WTC11 (cell line): Measurements from ENCODE around the gene PPDPF.

Experiments used
- CTCF ChIP-seq: fragments of 200-600 bp; IDR thresholded peaks from 2 replicates; pipeline ENCODE4 v1.8.0; 2022; ENCODE audit warnings: antibody characterized with exemption
- GABPB1 ChIP-seq: sonication (generic); formaldehyde crosslinking; IDR thresholded peaks from 2 replicates; pipeline ENCODE4 v1.8.1; 2023; ENCODE audit warnings: mild to moderate bottlenecking, missing genetic modification reagents
- SMAD4 ChIP-seq: sonication (generic); formaldehyde crosslinking; IDR thresholded peaks from 2 replicates; pipeline ENCODE4 v1.8.0; 2022; ENCODE audit warnings: mild to moderate bottlenecking, missing genetic modification reagents
- TEAD4 ChIP-seq: sonication (generic); formaldehyde crosslinking; IDR thresholded peaks from 2 replicates; pipeline ENCODE4 v1.8.0; 2022; ENCODE audit warnings: mild to moderate bottlenecking, missing genetic modification reagents
- ZNF138 ChIP-seq: sonication (generic); formaldehyde crosslinking; conservative IDR thresholded peaks from 2 replicates; pipeline ENCODE4 v1.8.1; 2022; ENCODE audit warnings: mild to moderate bottlenecking, moderate library complexity, missing genetic modification reagents
- ZNF423 ChIP-seq: fragments of 250-450 bp; sonication (Bioruptor Pico); IDR thresholded peaks from 2 replicates; pipeline ENCODE4 v2.1.2; 2022; ENCODE audit warnings: mild to moderate bottlenecking, moderate library complexity
- TF ChIP-seq, protein P1 (sequence below): sonication (generic); formaldehyde crosslinking; IDR thresholded peaks from 2 replicates; pipeline ENCODE4 v1.8.0; 2022; ENCODE audit warnings: mild to moderate bottlenecking, missing genetic modification reagents
- TF ChIP-seq, protein P2 (sequence below): sonication (generic); formaldehyde crosslinking; IDR thresholded peaks from 2 replicates; pipeline ENCODE4 v1.8.1; 2023; ENCODE audit warnings: mild to moderate bottlenecking, missing genetic modification reagents, borderline replicate concordance
- TF ChIP-seq, protein P3 (sequence below): sonication (generic); formaldehyde crosslinking; IDR thresholded peaks from 2 replicates; pipeline ENCODE4 v1.8.1; 2023; ENCODE audit warnings: mild to moderate bottlenecking, missing genetic modification reagents, moderate library complexity

DNA sequence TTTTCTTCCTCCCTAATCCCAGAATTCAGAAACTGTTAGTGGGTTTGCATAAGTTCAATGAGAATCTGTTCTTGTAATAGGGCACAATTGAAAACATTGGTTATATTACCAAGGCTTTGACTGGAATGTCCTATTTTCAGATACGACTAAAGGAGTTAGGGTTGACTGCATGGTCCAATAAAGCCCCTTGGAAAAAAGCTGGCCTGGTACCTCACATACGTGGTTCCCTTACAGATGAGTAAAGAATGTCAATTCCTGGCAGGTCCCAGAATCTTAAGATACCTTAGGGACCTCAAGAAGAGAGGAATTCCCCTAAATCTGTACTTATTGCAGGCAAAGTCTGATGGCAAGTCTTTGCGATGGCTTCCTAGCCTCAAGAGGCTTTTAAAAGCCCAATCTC lies 4.6 kb downstream of the PPDPF start:
- TF ChIP-seq, protein P1, sequence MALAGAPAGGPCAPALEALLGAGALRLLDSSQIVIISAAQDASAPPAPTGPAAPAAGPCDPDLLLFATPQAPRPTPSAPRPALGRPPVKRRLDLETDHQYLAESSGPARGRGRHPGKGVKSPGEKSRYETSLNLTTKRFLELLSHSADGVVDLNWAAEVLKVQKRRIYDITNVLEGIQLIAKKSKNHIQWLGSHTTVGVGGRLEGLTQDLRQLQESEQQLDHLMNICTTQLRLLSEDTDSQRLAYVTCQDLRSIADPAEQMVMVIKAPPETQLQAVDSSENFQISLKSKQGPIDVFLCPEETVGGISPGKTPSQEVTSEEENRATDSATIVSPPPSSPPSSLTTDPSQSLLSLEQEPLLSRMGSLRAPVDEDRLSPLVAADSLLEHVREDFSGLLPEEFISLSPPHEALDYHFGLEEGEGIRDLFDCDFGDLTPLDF (CRISPR knock-in tag), result no peak
- TF ChIP-seq CTCF (no peak), TEAD4 (no peak), ZNF138 (no peak), ZNF423 (CRISPR knock-in tag) (no peak), GABPB1 (CRISPR knock-in tag) (no peak), SMAD4 (CRISPR knock-in tag) (no peak)
- TF ChIP-seq, protein P2, sequence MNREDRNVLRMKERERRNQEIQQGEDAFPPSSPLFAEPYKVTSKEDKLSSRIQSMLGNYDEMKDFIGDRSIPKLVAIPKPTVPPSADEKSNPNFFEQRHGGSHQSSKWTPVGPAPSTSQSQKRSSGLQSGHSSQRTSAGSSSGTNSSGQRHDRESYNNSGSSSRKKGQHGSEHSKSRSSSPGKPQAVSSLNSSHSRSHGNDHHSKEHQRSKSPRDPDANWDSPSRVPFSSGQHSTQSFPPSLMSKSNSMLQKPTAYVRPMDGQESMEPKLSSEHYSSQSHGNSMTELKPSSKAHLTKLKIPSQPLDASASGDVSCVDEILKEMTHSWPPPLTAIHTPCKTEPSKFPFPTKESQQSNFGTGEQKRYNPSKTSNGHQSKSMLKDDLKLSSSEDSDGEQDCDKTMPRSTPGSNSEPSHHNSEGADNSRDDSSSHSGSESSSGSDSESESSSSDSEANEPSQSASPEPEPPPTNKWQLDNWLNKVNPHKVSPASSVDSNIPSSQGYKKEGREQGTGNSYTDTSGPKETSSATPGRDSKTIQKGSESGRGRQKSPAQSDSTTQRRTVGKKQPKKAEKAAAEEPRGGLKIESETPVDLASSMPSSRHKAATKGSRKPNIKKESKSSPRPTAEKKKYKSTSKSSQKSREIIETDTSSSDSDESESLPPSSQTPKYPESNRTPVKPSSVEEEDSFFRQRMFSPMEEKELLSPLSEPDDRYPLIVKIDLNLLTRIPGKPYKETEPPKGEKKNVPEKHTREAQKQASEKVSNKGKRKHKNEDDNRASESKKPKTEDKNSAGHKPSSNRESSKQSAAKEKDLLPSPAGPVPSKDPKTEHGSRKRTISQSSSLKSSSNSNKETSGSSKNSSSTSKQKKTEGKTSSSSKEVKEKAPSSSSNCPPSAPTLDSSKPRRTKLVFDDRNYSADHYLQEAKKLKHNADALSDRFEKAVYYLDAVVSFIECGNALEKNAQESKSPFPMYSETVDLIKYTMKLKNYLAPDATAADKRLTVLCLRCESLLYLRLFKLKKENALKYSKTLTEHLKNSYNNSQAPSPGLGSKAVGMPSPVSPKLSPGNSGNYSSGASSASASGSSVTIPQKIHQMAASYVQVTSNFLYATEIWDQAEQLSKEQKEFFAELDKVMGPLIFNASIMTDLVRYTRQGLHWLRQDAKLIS (CRISPR knock-in tag), result no peak
- TF ChIP-seq, protein P3, sequence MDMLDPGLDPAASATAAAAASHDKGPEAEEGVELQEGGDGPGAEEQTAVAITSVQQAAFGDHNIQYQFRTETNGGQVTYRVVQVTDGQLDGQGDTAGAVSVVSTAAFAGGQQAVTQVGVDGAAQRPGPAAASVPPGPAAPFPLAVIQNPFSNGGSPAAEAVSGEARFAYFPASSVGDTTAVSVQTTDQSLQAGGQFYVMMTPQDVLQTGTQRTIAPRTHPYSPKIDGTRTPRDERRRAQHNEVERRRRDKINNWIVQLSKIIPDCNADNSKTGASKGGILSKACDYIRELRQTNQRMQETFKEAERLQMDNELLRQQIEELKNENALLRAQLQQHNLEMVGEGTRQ (CRISPR knock-in tag), result no peak
